GM19351 (cell line): ENCODE results near the gene ZNF467.

ENCODE experiments used
- ATAC-seq: cut with Tn5 transposase; IDR thresholded peaks from one replicate; pipeline ENCODE4 v1.9.1; 2021; ENCODE audit warnings: mild to moderate bottlenecking, moderate library complexity; ENCODE audit not compliant: unreplicated experiment

ZNF467 gene

GRCh38 chr7:149716932-149717307 lies 56.5 kb downstream of the ZNF467 start:
- no peak for ATAC-seq

- ATAC-seq, result no peak
These were observed 57.1 kb downstream of the ZNF467 start for GRCh38 chr7:149716007-149716931.

DNA sequence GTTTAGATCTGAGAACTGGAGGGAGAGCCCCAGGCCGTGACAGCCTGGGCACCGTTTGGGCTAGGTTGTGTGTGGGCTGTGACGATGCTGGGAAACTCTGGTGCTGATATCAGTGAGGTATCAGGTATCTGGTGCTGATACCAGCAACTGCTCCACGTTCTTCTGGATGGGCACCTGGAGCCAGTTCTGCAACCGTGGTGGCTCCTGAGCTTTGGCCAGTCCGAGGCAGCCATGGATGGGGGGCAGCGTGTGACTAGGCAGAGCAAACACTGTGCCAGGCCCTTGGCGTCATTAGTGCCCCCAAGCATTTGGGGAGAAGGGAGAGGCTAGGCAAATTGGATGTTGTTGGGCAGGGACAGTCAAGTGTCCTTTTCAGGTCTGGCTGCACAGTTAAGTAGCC lies 57.9 kb downstream of the ZNF467 start:
- no peak for ATAC-seq

GRCh38 chr7:149714910-149715471 lies 58.4 kb downstream of the ZNF467 start:
- ATAC-seq, result peak; percentile 26
